Gastroesophageal sphincter (tissue), 4 donors: ENCODE measurements around the gene SNAP47. TPM values are rescaled to one million over a fixed set of nuclear protein-coding genes. Genes with fewer than 3 reads are reported as not detected.

Experiments
- ATAC-seq: fragments of 150-250 bp; one replicate; pipeline ENCODE4 v1.9.1; 2016; ENCODE audit warnings: mild to moderate bottlenecking, moderate library complexity
- H3K27ac ChIP-seq, 4 donors: fragments of 200-600 bp; sonication (generic) in 3 of 4; 1 replicate in 3 of 4; 2 replicates in 1 of 4; pipeline ENCODE4 v1.5.1; 2016 to 2019
- H3K27me3 ChIP-seq: fragments of 200-600 bp; sonication (generic); one replicate; pipeline ENCODE4 v1.5.1; 2019
- H3K36me3 ChIP-seq, 2 donors: fragments of 200-600 bp; sonication (generic); one replicate each; pipeline ENCODE4 v1.5.1; 2019; ENCODE audit warnings: control low read depth in 1 of 2
- H3K4me1 ChIP-seq, 3 donors: fragments of 200-600 bp; sonication (generic); 1 replicate in 2 of 3; 2 replicates in 1 of 3; pipeline ENCODE4 v1.5.1; 2016 to 2019; ENCODE audit warnings: control low read depth in 2 of 3
- H3K4me3 ChIP-seq, 2 donors: fragments of 200-600 bp; sonication (generic); one replicate each; pipeline ENCODE4 v1.5.1; 2019; ENCODE audit warnings: mild to moderate bottlenecking in 1 of 2, moderate library complexity in 1 of 2
- H3K9me3 ChIP-seq, 3 donors: fragments of 200-600 bp; sonication (generic); one replicate each; pipeline ENCODE4 v1.5.1; 2017 to 2019; ENCODE audit warnings: control low read depth in 2 of 3
- CTCF ChIP-seq, 4 experiments: fragments of 200-600 bp in 2 of 4; fragments of 450-650 bp in 2 of 4; sonication (generic) in 1 of 4; IDR thresholded peaks; one replicate each; pipeline ENCODE4 v1.5.1; 2017 to 2019; ENCODE audit warnings: antibody characterized with exemption in 4 of 4, mild to moderate bottlenecking in 2 of 4, moderate library complexity in 2 of 4
- EP300 ChIP-seq: sonication (generic); formaldehyde crosslinking; IDR thresholded peaks from one replicate; pipeline ENCODE4 v1.6.1; 2017; ENCODE audit warnings: antibody characterized with exemption, mild to moderate bottlenecking
- POLR2A ChIP-seq, 2 donors: fragments of 450-650 bp; IDR thresholded peaks; one replicate each; pipeline ENCODE4 v1.6.1; 2017; ENCODE audit warnings: antibody characterized with exemption in 2 of 2, mild to moderate bottlenecking in 2 of 2, moderate library complexity in 1 of 2
- POLR2AphosphoS5 ChIP-seq: sonication (generic); formaldehyde crosslinking; IDR thresholded peaks from one replicate; pipeline ENCODE4 v1.6.1; 2017; ENCODE audit warnings: antibody characterized with exemption
- WGBS, 2 donors: methylation state at CpG; one replicate each; pipeline ENCODE4 v1.1.5; 2018; ENCODE audit warnings: low coverage in 1 of 2; 5-methylcytosine and 5-hydroxymethylcytosine counted together
- total RNA-seq, 4 donors: library from RNA; depleted of rRNA; stranded (reverse); fragments of >200 nt; gene quantifications; one replicate each; pipeline ENCODE4 v1.1.0, GENCODE V29; 2016

SNAP47 gene
- total RNA-seq, 4 donors from 2014 or later: 27.1 to 47.0 (median 35.6) TPM

GRCh38 chr1:227729881-227730629 is 5.2 kb upstream of the SNAP47 start:
- WGBS, 2 donors: 0 to 29% methylated on average over 3 to 9 of the region's 13 CpGs
- Histone ChIP-seq H3K9me3 (no peaks in the 10 kb centered on the region), H3K36me3 (peaks cover 0 to 32% of the 10 kb centered on the region in 2 donors), H3K4me1 (peaks cover 0 to 61% (median 14%) of the 10 kb centered on the region in 3 donors), H3K4me3 (no peak overlapping the region), H3K27me3 (no peaks in the 10 kb centered on the region), H3K27ac (peak overlapping the region in 3 of 4 donors; percentile 66 to 86 (median 74))
- peak in 3 of 4 experiments; percentile 50 to 79 (median 73) for TF ChIP-seq CTCF (IDR thresholded peaks at IDR 0.05)
- TF ChIP-seq EP300: no peak
- no peak for ATAC-seq

GRCh38 chr1:227730630-227731151 is 4.5 kb upstream of the SNAP47 start:
- no peaks in the 10 kb centered on the region for H3K9me3 ChIP-seq
- H3K27me3 ChIP-seq: no peaks in the 10 kb centered on the region
- peak overlapping the region in 3 of 4 donors; percentile 66 to 86 (median 74) for H3K27ac ChIP-seq
- H3K36me3 ChIP-seq: peaks cover 0 to 32% of the 10 kb centered on the region in 2 donors
- 20 to 100% methylated on average over 1 to 3 of the region's 16 CpGs for WGBS, 2 donors
- ATAC-seq: no peak
- H3K4me1 ChIP-seq: peaks cover 0 to 62% (median 14%) of the 10 kb centered on the region in 3 donors
- H3K4me3 ChIP-seq: no peak overlapping the region
- TF ChIP-seq CTCF (IDR thresholded peaks at IDR 0.05) (no peak), EP300 (no peak), POLR2A (IDR thresholded peaks at IDR 0.05) (no peak), POLR2AphosphoS5 (no peak)

- H3K9me3 ChIP-seq: no peaks in the 10 kb centered on the region
- ATAC-seq: no peak
- WGBS, 2 donors: no CpG with 5 or more reads among the region's 11 CpGs
- H3K4me1 ChIP-seq: peaks cover 0 to 68% (median 19%) of the 10 kb centered on the region in 3 donors
- TF ChIP-seq POLR2A (IDR thresholded peaks at IDR 0.05) (no peak), EP300 (no peak), CTCF (IDR thresholded peaks at IDR 0.05) (no peak), POLR2AphosphoS5 (no peak)
- H3K4me3 ChIP-seq: no peak overlapping the region
- peak overlapping the region in 3 of 4 donors; percentile 66 to 86 (median 74) for H3K27ac ChIP-seq
- H3K36me3 ChIP-seq: peaks cover 0 to 32% of the 10 kb centered on the region in 2 donors
- no peaks in the 10 kb centered on the region for H3K27me3 ChIP-seq
These were observed 4.0 kb upstream of the SNAP47 start for GRCh38 chr1:227731241-227731677.

GRCh38 chr1:227731696-227732585 is 3.3 kb upstream of the SNAP47 start:
- no peak for ATAC-seq
- whole genome bisulfite sequencing, 2 donors: no CpG with 5 or more reads among the region's 19 CpGs
- Histone ChIP-seq H3K9me3 (no peaks in the 10 kb centered on the region), H3K27ac (peak overlapping the region in 1 of 4 donors; percentile 86), H3K4me1 (peaks cover 0 to 75% (median 24%) of the 10 kb centered on the region in 3 donors), H3K4me3 (no peak overlapping the region), H3K27me3 (no peaks in the 10 kb centered on the region), H3K36me3 (peaks cover 0 to 32% of the 10 kb centered on the region in 2 donors)
- TF ChIP-seq CTCF (IDR thresholded peaks at IDR 0.05): no peak
- TF ChIP-seq EP300: no peak
- no peak for TF ChIP-seq POLR2A (IDR thresholded peaks at IDR 0.05)
- no peak for TF ChIP-seq POLR2AphosphoS5
